GM19035 (cell line): Measurements from ENCODE around the gene FUZ.

ENCODE experiments used
- ATAC-seq: cut with Tn5 transposase; IDR thresholded peaks from one replicate; pipeline ENCODE4 v1.9.1; 2021; ENCODE audit not compliant: unreplicated experiment

The FUZ gene, protein sequence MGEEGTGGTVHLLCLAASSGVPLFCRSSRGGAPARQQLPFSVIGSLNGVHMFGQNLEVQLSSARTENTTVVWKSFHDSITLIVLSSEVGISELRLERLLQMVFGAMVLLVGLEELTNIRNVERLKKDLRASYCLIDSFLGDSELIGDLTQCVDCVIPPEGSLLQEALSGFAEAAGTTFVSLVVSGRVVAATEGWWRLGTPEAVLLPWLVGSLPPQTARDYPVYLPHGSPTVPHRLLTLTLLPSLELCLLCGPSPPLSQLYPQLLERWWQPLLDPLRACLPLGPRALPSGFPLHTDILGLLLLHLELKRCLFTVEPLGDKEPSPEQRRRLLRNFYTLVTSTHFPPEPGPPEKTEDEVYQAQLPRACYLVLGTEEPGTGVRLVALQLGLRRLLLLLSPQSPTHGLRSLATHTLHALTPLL

DNA sequence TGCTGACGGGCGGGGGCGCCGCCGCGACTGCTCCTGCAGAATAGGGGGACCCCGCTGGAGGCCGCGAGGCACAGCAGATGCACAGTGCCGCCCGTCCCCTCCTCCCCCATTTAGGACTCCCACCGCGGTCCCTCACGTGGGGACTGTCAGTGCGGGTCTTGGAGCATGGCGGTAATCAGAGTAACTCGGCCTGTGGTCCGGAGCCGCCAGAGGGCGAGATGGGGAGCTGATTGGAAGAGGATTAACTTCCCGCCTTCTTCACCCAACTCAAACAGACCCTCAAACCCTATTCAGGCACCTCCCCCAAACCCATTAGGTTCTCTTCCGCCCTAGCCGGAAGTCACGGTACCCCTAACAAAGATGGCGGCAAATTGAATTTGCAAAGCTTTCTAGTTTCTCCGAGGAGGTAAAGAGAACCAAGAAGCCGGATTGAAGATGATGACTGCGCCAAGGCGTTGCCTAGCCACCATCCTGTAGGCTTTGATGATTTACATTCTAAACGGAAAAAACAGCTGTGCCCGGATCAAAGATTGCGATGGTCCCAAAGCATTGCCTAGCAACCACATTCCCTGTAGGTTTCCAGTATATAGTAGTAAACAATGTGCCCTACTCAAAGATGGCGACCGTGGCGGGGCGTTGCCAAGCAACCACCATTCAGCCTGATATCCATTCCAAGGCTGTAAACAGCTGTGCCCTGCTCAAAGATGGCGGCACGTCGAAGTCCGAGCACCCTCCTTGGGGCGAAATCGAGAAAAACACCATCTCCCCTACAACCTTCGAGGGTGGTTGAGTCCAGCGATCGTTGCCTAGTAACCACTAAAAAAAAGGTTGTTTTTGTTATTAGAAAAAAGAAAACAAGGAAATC lies at the start of gene FUZ:
FUZ (minus strand) TSS at position 296 of the 865 bp plus-strand sequence; CDS start at position 110, 186 bp downstream.
- peak; percentile 58 for ATAC-seq

DNA sequence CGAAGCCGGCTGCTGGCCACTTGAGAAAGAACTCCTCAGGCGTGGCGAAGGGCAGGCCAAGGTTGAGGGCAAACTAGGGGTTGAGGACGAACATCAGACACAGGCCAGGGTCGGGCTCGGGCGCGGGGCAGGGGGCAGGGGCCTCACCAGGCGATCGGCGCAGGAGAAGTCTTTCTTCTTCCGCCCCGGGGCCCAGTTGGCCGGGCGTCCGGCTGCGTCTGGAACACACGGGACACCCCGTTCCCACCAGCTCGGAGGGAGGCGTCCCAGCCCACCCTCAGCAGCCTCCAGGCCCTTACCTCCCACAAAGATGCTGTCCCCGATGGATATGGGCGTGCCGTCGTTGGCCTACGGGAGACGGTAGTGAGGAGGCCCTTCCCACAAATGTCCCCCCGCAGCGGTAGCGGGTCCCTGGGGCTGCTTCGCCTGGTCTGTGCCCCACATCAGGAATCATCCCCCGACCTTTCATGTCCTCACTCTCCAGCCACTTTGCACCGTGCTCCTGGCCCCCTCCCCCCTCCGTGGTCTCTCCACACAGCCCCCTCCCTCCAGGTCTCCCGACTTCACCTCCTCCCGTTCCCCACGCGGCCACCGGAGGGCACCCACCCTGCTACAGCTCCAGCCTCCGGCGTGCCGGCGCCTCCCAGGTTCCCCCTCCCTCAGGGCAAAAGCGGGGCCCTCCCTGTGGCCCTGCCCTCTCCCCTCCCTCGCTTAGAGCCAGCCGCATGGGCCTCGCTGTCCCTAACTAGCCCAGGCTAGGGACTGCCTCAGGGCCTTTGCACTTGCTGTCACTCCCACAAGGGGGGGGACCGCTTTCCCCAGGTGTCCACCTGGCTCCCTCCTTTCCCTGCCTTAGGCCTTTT lies 49.5 kb upstream of the FUZ start:
- ATAC-seq, result no peak

DNA sequence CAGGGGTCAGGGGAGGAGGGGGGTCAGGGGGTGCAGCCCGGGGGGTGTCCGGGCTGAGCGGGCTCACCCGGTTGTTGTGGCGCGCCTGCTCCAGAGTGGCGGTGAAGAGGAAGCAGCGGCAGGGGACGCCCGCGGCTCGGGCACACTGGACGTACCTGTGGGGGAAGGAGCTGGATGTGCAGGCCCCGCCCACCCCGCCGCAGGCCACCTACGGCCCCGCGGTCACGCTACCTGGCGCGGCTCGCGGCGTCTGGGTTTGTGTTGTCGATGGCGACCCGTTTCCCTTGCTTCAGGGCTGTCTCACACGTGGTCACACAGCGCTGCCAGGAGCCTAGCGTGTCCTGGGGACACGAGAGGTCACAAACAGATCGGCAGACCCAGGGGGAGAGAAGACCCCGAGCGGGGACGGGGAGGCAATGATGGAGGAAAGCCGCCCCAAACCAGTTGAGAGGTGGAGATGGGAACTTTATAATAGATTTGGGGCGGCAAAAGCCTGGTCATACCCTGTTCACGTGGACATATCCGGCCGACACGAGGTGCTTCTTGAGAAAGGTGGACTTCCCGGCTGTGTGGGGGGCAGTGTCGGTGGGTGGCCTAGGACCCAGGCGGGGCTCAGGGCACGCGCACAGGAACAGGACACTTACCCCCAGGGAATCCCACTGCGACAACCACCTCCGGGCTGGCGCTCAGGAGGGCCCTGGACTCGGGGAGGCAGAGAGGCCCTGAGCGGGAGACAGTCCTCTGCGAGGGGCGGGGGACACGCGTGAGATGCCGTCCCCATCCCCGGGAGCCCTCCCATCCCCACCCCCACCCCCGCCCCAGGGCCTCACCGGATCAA lies 48.7 kb upstream of the FUZ start:
- ATAC-seq, result no peak

DNA sequence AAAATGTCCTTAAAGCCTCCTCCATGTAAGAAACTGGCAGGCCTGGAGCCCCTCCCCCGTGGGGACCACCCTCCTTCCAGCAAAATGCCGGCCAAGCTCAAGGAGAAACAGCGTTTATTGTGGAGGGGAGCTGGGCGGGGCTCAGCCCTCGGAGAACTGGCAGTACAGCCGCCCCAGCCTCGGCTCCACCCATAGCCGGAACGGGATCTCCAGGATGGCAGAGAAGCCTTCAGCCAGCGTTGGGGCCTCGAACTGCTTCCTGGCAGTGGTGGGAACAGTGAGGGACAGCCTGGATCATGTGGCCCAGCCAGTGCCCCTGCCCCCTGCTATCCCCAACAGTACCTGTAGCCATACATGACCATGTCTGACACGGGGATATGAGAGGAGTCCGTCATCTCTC lies 48.0 kb upstream of the FUZ start:
- no peak for ATAC-seq

DNA sequence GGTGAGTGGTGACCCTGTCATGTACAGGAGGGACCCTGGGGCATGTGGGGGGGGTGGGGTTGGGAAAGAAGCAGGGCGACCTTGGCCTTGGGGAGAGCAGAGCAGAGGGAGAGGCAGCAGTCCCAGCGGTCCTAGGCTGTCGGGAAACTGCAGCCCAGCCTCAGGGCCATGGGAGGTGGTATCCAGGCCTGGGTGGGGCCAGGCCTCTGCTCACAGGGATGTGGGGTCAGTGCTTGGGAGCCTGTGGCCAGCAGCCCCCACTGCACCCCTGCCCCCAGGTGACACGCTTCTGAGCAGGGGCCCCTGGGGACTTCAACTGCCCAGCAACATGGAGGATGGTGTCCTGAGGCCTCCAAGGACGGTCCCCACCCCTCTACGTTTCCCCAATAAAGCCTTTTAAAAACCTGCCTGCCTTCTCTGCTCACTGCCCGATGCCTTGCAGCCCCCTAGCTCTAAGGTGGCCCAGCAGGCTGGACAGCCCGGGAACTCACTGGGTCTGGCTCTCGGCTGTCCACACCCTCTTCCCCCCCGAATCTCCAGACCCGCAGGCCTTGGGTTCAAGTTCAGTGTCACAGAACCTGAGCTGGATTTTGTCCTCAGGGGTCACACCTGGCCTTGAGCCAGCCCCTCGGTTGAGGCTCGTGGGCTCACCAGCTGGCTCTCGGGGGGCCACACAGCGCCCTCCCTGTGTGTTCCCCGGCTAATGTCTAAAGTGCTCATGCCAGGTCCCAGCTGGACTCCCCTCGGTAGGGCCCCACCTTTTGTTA lies 47.4 kb upstream of the FUZ start:
- ATAC-seq, result no peak

DNA sequence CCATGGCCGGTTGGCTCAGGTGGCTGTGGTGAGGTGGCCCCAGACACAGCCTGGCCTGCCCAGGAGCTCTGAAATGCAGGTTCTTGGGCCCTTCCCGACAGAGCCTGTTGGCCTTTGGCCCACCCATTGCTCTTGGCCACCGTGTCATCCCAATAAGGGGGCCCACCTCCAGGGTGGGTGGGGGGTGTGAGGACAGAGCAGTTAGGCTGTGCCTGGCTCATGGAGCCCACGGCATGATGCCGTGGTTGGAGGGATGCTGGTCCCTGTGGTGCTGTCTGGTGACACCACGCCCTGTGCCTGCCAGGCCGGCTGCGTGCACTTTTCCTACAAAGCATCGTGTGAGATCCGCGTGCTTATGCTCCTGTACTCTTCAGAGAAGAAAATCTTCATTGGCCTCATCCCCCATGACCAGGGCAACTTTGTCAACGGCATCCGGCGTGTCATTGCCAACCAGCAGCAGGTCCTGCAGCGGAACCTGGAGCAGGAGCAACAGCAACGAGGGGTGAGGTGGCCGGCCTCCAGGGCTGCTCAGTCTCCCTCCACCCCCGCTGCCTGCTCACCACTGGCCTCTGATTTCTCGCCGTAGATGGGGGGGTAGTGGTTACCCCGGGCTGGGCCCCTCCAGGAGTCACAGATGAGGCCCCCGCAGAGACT lies 46.7 kb upstream of the FUZ start:
- ATAC-seq, result no peak

DNA sequence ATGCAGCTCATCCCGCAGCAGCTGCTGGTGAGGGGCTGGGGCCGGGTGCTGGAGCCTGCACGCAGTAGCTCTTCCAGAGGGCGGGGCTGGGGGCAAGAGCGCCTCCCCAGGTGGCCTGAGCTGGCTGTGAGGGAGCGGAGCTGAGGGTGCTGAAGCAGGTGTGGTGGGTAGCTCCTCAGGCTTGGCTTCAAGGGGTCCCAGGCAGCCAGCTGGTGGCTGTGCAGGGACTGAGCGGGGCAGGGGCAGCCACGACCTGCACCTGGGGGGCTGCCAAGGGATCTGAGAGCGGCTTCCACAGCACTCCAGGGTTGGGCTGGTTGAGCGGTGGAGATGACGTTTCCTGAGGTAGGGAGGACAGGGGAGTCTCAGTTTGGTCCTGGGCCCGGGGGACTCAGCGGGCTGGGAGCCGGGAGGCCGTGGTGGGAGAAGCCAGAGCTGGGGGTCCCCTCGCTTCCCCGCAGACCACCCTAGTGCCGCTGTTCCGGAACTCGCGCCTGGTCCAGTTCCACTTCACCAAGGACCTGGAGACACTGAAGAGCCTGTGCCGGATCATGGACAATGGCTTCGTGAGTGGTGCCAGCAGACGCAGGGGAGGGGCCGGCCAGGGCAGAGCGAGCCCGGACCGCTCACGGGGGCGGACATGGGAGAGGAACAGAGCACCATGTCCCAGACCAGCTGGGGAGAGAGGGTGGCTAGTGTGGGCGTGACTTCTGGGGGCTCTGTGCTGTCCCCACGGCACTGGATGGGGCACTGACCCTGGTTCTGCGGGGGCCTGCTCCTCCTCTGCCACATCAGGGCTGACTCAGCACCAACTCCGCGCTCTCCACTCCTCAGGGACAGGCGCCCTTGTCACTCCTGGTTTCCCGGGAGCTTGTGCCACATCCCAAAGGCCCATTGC lies 45.2 kb upstream of the FUZ start:
- no peak for ATAC-seq

DNA sequence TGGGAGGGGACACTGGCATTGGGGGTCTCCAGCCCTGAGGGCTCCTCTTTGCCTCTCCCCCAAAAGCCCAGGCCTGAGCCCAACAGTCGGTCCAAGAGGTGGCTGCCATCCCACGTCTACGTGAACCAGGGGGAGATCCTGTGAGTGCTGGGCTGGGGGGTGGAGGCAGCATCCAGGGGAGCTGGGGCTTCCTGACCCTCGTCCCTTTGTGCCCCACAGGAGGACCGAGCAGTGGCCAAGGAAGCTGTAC lies 44.7 kb upstream of the FUZ start:
- ATAC-seq, result no peak

DNA sequence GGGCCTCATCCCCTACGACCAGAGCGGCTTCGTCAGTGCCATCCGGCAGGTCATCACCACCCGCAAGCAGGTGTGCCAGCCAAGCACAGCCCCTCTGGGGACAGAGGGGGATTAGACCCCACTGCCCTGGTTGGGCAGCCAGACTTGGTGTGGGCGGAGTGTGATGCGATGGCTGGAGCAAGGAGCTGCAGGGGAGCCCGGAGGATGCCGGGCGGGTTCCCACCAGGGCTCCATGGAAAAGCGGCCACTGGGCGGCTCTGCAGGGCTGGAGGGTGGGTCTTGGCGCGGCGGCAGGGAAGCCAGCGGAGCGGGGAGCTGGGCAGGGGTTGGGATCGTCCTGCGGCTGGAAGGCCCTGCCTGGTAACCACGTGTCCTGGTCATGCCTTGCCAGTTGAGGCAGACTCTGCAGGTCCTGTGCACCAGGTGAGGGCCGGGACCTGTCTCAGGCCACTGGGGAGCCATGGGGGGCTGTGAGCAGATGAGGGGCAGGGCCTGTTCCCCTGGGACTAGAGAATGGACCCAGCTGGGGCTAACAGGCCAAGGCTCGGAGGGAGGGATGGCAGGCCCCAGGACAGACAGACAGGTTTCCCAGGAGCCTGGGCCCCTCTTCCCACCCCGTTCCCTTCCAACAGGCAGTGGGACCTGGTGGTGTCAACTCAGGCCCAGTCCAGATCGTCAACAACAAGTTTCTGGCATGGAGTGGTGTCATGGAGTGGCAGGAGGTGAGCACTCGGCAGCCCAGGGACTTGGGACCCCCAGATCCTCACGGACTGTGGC lies 44.2 kb upstream of the FUZ start:
- ATAC-seq, result no peak

DNA sequence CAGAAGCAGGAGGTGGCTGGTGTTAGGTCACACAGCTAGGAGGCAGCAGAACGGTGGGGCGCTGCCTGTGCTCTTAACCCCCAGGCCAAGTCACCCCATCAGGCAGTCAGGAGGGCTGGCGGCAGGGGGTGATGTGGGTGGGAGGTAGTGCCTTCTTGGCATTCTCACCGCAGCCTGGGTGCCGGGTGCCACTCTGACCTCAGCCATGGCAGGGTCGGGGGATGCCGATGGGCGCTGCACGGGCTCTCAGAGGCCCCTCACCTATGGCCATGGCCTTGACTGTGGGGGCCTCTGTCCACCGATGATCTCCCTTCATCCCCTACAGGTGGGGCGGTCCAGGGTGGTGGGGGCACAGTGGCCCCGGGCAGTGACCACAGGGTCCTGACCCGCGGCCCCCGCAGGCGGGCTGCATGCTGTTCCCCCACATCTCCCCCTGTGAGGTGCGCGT lies 43.5 kb upstream of the FUZ start:
- ATAC-seq, result no peak

DNA sequence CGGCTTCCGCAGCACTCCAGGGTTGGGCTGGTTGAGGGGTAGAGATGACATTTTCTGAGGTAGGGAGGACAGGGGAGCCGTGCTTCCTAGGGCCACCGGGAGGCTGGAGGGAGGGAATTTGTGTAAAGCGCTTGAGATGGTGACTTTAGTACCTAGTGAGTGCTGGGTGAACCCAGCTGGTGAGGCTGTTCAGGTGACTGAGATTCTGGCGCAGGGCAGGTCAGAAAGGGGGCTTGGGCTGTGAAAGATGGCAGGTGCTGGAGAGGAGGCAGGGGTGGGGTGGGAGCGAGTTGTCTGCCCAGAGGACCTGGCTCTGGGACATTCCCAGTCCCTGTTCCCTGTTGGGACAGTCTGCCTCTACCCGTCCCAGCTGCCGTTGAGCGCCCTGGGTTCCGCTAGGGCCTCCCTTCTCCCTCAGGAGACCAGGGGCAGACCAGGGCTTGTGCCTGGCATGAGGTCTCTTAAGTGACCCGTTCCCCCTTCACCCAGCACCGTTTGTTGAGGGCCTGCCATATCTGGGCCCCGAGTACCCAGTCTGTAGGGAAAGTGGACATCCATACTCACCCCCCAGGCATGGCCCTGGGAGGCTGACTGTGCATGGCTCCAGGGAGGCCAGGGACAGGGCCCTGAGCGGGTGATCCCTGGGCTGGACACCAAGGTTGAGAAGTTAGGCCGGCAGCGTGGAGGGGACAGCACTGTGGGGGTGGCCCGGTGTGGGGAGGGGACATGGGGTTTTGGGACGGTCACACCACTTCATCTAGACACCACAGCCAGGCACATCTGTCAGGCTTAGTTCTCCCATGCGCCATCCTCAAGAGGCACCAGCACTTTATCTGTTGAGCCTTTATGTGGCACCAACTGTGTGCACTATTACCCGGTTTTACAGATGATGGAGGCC lies 42.8 kb upstream of the FUZ start:
- ATAC-seq, result no peak

DNA sequence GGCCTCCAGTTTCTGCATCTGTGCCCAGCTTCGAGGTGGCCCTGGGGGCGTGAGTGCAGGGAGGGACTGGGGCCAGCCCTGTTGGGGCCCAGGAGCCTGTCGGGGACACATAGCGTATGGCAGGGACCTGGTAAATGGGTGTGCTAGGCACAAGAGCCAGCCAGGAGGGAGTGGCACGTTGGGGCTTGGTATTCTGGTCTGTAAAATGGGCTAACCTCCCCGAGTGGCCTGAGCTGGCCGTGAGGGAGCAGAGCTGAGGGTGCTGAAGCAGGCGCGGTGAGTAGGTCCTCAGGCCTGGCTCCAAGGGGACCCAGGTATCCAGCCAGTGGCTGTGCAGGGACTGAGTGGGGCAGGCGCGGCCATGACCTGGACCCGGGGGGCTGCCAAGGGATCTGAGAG lies 42.2 kb upstream of the FUZ start:
- ATAC-seq, result no peak

DNA sequence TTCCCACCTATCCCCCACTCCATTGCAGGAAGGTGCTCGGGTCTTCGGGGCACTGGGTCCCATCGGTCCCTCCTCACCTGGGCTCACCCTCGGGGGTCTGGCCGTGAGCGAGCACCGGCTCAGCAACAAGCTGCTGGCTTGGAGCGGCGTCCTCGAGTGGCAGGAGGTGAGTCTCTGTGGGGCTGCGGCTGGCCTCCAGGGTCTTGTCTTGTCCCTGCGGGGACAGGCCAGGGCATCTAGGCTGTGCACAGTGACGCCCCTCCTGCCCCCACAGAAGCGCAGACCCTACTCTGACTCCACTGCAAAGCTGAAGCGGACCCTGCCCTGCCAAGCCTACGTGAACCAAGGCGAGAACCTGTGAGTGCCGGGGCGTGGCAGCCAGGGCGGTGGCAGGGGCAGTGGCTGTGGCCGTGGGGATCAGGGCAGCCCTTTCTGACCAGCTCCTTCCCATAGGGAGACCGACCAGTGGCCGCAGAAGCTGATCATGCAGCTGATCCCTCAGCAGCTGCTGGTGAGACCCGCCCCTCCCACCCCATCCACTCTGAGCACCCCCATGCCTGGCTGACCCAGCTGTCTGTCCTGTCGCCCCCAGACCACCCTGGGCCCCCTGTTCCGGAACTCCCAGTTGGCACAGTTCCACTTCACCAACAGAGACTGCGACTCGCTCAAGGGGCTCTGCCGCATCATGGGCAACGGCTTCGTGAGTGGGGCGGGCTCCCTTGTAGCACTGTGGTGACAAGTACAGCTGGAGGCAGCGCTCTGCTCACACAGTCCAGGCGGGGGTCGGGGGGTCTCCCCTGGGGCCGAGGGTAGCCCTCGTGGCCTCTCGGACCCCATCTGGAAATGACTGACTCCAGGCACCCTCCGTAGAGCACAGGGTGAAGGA lies 41.5 kb upstream of the FUZ start:
- ATAC-seq, result no peak

DNA sequence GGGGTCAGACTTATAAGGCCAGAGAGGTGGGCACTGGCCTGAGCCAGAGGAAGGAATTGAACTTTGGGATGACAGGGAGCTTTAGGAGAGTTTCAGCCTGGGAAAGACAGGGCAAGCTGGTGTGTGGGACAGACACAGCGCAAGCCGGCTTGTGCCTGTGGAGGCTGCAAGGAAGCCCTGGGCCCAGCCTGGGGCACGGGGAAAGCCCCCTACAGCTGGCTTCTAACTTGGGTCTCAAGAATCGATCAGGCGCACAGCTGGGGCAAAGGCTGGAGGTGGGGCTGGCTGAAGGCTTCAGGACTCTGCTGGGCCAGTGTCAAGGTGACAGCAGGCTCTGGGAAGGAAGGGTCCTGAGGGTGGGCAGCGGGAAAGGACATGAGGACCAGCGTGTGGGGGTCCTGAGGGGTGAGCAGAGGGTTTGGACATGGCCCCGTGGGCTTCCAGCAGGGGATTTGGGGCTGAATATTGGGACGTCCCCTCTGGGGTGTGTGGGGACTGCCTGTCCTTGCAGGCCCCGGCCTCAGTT lies 40.8 kb upstream of the FUZ start:
- ATAC-seq, result no peak

DNA sequence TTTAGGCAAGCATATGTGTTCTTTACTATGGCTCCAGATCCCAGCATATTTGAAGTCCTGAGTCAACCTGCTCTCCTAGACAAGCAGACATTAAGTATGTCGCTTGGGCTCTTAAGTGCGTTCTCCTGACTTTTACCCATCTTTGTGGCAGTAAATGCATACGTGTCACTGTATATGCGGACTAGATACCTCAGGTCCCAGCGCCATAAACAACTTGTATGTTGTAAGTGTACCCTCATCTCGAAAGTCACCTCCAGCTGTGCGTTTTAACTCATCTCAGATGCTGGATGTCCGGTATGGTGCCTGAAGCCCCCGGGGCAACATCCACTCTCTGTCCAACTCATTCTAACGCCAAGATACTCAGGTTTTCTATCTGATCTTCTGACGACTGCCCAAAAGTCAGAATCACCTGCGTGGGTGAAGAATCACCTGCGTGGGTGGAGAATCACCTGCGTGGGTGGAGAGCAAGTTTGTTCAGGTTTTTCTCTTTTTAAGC lies 39.6 kb upstream of the FUZ start:
- no peak for ATAC-seq
